ENCODE measurements around the gene STON1.

- no peak for TF ChIP-seq CTCF (IDR thresholded peaks at IDR 0.05; ENCODE audit: low read depth, low read length)
- TF ChIP-seq EZH2phosphoT487 (IDR thresholded peaks at IDR 0.05; ENCODE audit: low read depth): no peak
Measured at GRCh38 chr2:48560546-48561209, 30.7 kb downstream of the STON1 start.
